Activated CD8-positive, alpha-beta T cell treated with anti-CD3 and anti-CD28 coated beads for 36 hours (primary cell): ENCODE results near the gene LSG1. TPM values are rescaled to one million over a fixed set of nuclear protein-coding genes. Genes with fewer than 3 reads are reported as not detected.

ENCODE experiments used
- ATAC-seq: fragments of 200-7000 bp; cut with Tn5 transposase; one replicate; pipeline ENCODE4 v1.10.0; 2021; ENCODE audit warnings: mild to moderate bottlenecking, moderate library complexity
- CTCF ChIA-PET: fragments of 350-600 bp; sonication (Branson Sonifier 250); formaldehyde crosslinking; loops from one replicate; lab custom pipeline; 2021; ENCODE audit warnings: antibody characterized with exemption; lab: Charles Lee
- POLR2A ChIA-PET: fragments of 350-600 bp; sonication (Branson Sonifier 250); formaldehyde crosslinking; loops from one replicate; lab custom pipeline; 2021; ENCODE audit warnings: antibody characterized with exemption; lab: Charles Lee
- DNase-seq: peaks from one replicate; pipeline ENCODE4 v3.0.0-alpha.2; 2020
- H3K27ac Mint-ChIP-seq: one replicate; pipeline ENCODE4 v1.8.0; 2021; ENCODE audit warnings: mild to moderate bottlenecking, mixed read lengths
- H3K27me3 Mint-ChIP-seq: one replicate; pipeline ENCODE4 v1.8.0; 2021; ENCODE audit warnings: mixed read lengths
- H3K36me3 Mint-ChIP-seq: one replicate; pipeline ENCODE4 v1.8.0; 2021; ENCODE audit warnings: low read depth, mixed read lengths
- H3K4me1 Mint-ChIP-seq: one replicate; pipeline ENCODE4 v1.8.0; 2021; ENCODE audit warnings: low read depth, mixed read lengths
- H3K4me3 Mint-ChIP-seq: one replicate; pipeline ENCODE4 v1.8.0; 2021; ENCODE audit warnings: mild to moderate bottlenecking, moderate library complexity, mixed read lengths
- H3K9me3 Mint-ChIP-seq: one replicate; pipeline ENCODE4 v1.8.0; 2021; ENCODE audit warnings: mixed read lengths
- CTCF ChIP-seq: fragments of 200-600 bp; IDR thresholded peaks from one replicate; pipeline ENCODE4 v1.8.0; 2022; ENCODE audit warnings: antibody characterized with exemption, mild to moderate bottlenecking
- intact Hi-C: fragments of 100-400 bp; cut with micrococcal nuclease; formaldehyde crosslinking; loops from one replicate; pipeline ENCODE4 v1.10.0; 2022
- total RNA-seq, 2 experiments: library from RNA; stranded (reverse); gene quantifications; one replicate each; pipeline ENCODE4 v1.2.3, GENCODE V29; 2021

Gene LSG1
- total RNA-seq, 2 experiments from 2014 or later: 36.5 to 41.3 TPM

- H3K27ac Mint-ChIP-seq: no peak overlapping the region
Measured at GRCh38 chr3:194615226-194615625, 56.8 kb downstream of the LSG1 start.

GRCh38 chr3:194612221-194612620 is 59.8 kb downstream of the LSG1 start:
- Mint-ChIP-seq H3K27ac (no peak overlapping the region), H3K4me1 (peaks cover 3% of the 10 kb centered on the region), H3K4me3 (no peak overlapping the region), H3K36me3 (no peaks in the 10 kb centered on the region), H3K9me3 (no peaks in the 10 kb centered on the region), H3K27me3 (no peaks in the 10 kb centered on the region)
- ATAC-seq: no peak
- intact Hi-C loops: no loop called here
- peak; percentile 11 for DNase-seq
- TF ChIP-seq CTCF: no peak
- ChIA-PET POLR2A (no interaction called here), CTCF (no interaction called here)

More at GRCh38 chr3:194615226-194615625, 56.8 kb downstream of the LSG1 start:
- no peak for ATAC-seq
- H3K27me3 Mint-ChIP-seq: no peaks in the 10 kb centered on the region
- TF ChIP-seq CTCF: no peak
- POLR2A ChIA-PET: no interaction called here
- H3K4me3 Mint-ChIP-seq: no peak overlapping the region
- H3K36me3 Mint-ChIP-seq: no peaks in the 10 kb centered on the region
- DNase-seq: no peak
- H3K4me1 Mint-ChIP-seq: peaks cover 3% of the 10 kb centered on the region
- intact Hi-C loops: no loop called here
- CTCF ChIA-PET: no interaction called here
- H3K9me3 Mint-ChIP-seq: no peaks in the 10 kb centered on the region

- H3K27me3 Mint-ChIP-seq: no peaks in the 10 kb centered on the region
- no peak overlapping the region for H3K4me3 Mint-ChIP-seq
- DNase-seq (no peak), ATAC-seq (no peak)
- TF ChIP-seq CTCF: no peak
- H3K4me1 Mint-ChIP-seq: peaks cover 3% of the 10 kb centered on the region
- CTCF ChIA-PET: interaction anchor here (1.0 to 1.2 kb wide), 3 partner anchors 15 to 207 kb away, joined by 3 to 4 read pairs (median 3); no protein-coding TSS in a partner anchor
- H3K27ac Mint-ChIP-seq: no peak overlapping the region
- H3K36me3 Mint-ChIP-seq: no peaks in the 10 kb centered on the region
- intact Hi-C loops: no loop called here
- POLR2A ChIA-PET: interaction anchor here (0.6 to 1.0 kb wide), 2 partner anchors 26 to 52 kb away, joined by 3 read pairs; no protein-coding TSS in a partner anchor
- no peaks in the 10 kb centered on the region for H3K9me3 Mint-ChIP-seq
Measured at GRCh38 chr3:194610689-194611088, 61.3 kb downstream of the LSG1 start.

- no peaks in the 10 kb centered on the region for H3K27me3 Mint-ChIP-seq
- no peak for TF ChIP-seq CTCF
- ChIA-PET POLR2A (no interaction called here), CTCF (interaction anchor here (1.0 to 1.2 kb wide), 2 partner anchors 16 to 206 kb away, joined by 3 read pairs; no protein-coding TSS in a partner anchor)
- no peak for ATAC-seq
- H3K36me3 Mint-ChIP-seq: no peaks in the 10 kb centered on the region
- intact Hi-C loops: no loop called here
- peaks cover 3% of the 10 kb centered on the region for H3K4me1 Mint-ChIP-seq
- no peak overlapping the region for H3K27ac Mint-ChIP-seq
- no peak overlapping the region for H3K4me3 Mint-ChIP-seq
- DNase-seq: no peak
- no peaks in the 10 kb centered on the region for H3K9me3 Mint-ChIP-seq
Measured at GRCh38 chr3:194609601-194610000, 62.4 kb downstream of the LSG1 start.

GRCh38 chr3:194608981-194609380 is 63.0 kb downstream of the LSG1 start:
- intact Hi-C loops: no loop called here
- no peak for TF ChIP-seq CTCF
- Mint-ChIP-seq H3K36me3 (no peaks in the 10 kb centered on the region), H3K27me3 (no peaks in the 10 kb centered on the region), H3K4me1 (peaks cover 3% of the 10 kb centered on the region), H3K4me3 (no peak overlapping the region), H3K27ac (no peak overlapping the region), H3K9me3 (no peaks in the 10 kb centered on the region)
- ATAC-seq: no peak
- POLR2A ChIA-PET: no interaction called here
- DNase-seq: no peak
- CTCF ChIA-PET: no interaction called here
